HG03175 (cell line): ENCODE data around the gene RABEPK.
"Not testable (repeated sequence)": the region's sequence is repeated elsewhere in the genome, so short reads cannot be mapped to it uniquely, and the experiment has no call there.

Experiments used
- ATAC-seq: cut with Tn5 transposase; IDR thresholded peaks from one replicate; pipeline ENCODE4 v1.9.1; 2021; ENCODE audit warnings: mild to moderate bottlenecking, moderate library complexity; ENCODE audit not compliant: unreplicated experiment

RABEPK gene

GRCh38 chr9:125200216-125201047, at the start of gene RABEPK:
RABEPK (plus strand) TSS chr9:125200542; CDS start chr9:125203014, 2,472 bp downstream.
- peak; percentile 97 for ATAC-seq

- ATAC-seq, result no peak
Observed at GRCh38 chr9:125151730-125152129, 48.6 kb upstream of the RABEPK start.

GRCh38 chr9:125153712-125154367, 46.5 kb upstream of the RABEPK start:
- no peak for ATAC-seq

GRCh38 chr9:125156551-125156950, 43.8 kb upstream of the RABEPK start:
- ATAC-seq, result no peak

- ATAC-seq, result no peak
Observed at GRCh38 chr9:125160750-125161149, 39.6 kb upstream of the RABEPK start.

- ATAC-seq, result no peak
Observed at GRCh38 chr9:125161284-125161918, 38.9 kb upstream of the RABEPK start.

GRCh38 chr9:125162891-125163290, 37.5 kb upstream of the RABEPK start:
- not testable (repeated sequence) for ATAC-seq

GRCh38 chr9:125166762-125167161, 33.6 kb upstream of the RABEPK start:
- no peak for ATAC-seq

GRCh38 chr9:125169895-125170294, 30.4 kb upstream of the RABEPK start:
- ATAC-seq, result no peak

- ATAC-seq, result no peak
Observed at GRCh38 chr9:125172031-125172755, 28.1 kb upstream of the RABEPK start.

GRCh38 chr9:125176636-125177035, 23.7 kb upstream of the RABEPK start:
- ATAC-seq, result no peak

GRCh38 chr9:125177888-125178287, 22.5 kb upstream of the RABEPK start:
- ATAC-seq, result no peak

GRCh38 chr9:125179776-125180175, 20.6 kb upstream of the RABEPK start:
- ATAC-seq, result not testable (repeated sequence)

- no peak for ATAC-seq
Observed at GRCh38 chr9:125180876-125181275, 19.5 kb upstream of the RABEPK start.

- ATAC-seq, result not testable (repeated sequence)
Observed at GRCh38 chr9:125181756-125182155, 18.6 kb upstream of the RABEPK start.

- no peak for ATAC-seq
Observed at GRCh38 chr9:125183054-125183453, 17.3 kb upstream of the RABEPK start.

GRCh38 chr9:125183561-125183960, 16.8 kb upstream of the RABEPK start:
- no peak for ATAC-seq

GRCh38 chr9:125189011-125189360, 11.4 kb upstream of the RABEPK start:
- peak; percentile 21 for ATAC-seq

- peak; percentile 97 for ATAC-seq
Observed at GRCh38 chr9:125189361-125190289, 10.7 kb upstream of the RABEPK start, which contains the start of gene PPP6C. PPP6C (minus strand) TSS chr9:125189803; CDS start chr9:125189718, 85 bp downstream.

- no peak for ATAC-seq
Observed at GRCh38 chr9:125190361-125190801, 10.0 kb upstream of the RABEPK start.
